GM19468 (cell line): ENCODE measurements around the gene PRPSAP1.
"Not testable (repeated sequence)": the region's sequence is repeated elsewhere in the genome, so short reads cannot be mapped to it uniquely, and the experiment has no call there.

ENCODE experiments used
- ATAC-seq: cut with Tn5 transposase; IDR thresholded peaks from one replicate; pipeline ENCODE4 v1.9.1; 2021; ENCODE audit warnings: mild to moderate bottlenecking, moderate library complexity, moderate number of reproducible peaks; ENCODE audit not compliant: unreplicated experiment; ENCODE audit errors: extremely low read depth

Gene PRPSAP1

DNA sequence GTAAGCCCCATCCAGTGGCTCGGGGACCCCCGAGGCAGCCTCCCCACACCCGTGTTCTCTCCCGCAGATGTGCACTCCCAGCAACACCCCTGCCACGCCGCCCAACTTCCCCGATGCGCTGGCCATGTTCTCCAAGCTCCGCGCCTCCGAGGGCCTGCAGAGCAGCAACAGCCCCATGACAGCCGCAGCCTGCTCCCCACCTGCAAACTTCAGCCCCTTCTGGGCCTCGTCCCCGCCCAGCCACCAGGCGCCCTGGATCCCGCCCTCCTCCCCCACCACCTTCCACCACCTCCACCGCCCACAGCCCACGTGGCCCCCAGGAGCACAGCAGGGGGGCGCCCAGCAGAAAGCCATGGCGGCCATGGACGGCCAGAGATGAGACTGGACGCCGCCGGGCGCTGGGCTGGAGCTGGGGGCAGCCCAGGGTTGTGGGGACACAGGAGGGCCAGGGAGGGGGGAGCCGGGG is 83.6 kb downstream of the PRPSAP1 start:
- no peak for ATAC-seq

DNA sequence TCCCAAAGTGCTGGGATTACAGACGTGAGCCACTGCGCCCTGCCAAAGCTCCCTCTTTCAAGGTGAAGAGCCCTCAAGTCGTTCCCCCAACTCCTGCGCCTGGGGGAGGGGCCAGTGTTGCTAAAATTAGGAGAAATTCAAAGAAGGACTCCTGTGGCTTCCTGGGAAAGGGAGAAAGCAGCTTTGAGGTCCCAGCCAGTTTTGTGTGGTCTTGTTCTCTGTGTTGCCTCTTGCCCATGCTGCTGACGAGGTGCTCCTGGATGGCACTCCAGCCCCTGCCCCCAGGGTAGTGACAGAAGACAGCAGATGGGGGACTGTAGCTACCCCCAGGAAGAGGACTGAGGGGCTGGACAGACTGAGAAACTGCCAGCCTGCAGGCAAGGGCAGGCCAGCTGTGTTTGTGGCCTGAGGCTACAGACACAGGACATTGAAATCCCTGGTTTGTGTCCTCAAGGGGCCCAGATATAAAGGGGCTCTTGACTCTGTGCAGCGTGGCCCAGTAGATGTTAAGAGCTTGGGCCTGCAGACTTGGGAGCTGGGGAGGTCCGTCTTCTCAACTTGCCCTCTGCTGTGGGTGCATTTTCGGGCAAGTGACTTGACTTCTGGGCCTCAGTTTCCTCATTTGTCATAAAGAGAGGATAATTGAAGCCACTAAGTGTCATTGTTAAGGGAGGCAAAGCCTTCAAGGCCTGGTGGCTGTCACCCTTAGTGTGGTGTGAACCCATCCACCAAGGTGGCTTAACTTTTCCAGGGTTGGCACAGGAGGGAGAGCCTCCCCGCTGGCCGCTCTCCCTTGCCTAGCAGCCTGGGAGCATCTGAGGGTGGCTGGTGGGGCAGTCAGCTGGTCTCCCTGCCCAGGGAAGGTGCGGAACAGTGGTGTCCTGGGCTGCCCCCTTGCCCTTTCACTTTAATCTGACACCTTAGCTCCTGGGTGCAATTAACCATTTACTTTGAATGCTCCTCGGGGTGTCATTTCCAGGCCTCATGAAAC is 84.4 kb downstream of the PRPSAP1 start:
- ATAC-seq, result no peak

DNA sequence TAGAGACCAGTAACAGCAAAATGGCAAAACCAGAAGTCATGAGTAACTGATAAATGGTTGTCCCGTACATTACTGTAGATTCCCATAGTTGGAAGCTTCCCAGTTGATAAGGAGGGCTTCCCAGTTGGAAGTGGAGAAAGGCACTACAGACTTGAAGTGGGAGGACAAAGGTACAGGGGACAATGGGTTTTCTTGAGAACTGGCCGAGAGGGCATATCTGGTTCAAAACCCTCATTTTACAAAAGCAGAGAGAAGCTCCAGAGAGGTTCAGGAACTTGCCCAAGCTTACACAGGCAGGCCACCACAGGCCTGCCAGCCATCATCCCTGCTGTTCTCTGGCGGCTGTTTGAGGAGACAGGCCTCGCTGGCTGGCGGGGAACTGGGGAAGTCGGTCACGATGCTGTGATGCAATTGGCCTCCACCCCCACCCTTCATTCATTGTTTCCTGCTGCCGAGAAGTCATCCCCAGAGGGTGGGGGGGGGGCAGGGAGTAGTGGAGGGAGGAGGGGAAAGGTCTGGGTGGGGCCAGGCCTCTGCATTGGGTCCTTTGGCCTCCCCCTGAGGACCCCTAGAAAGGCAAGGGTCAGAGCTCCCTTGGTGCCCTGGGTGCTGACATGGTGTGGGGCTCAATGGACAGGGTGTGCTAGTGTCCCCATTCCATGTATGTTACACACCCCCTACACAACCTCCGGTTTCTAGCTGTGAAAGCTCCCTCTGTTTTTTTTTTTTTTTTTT is 85.5 kb downstream of the PRPSAP1 start:
- ATAC-seq, result no peak

DNA sequence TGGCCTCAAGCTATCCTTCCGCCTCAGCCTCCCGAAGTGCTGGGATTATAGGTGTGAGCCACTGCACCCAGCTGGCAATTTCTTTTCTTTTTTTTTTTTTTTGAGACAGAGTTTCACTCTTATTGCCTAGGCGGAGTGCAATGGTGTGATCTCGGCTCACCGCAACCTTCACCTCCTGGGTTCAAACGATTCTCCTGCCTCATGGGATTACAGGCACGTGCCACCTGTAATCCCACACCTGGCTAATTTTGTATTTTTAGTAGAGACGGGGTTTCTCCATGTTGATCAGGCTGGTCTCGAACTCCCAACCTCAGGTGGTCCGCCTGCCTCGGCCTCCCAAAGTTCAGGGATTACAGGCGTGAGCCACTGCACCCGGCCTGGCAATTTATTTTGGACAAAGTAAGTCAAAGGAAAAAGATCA is 86.1 kb downstream of the PRPSAP1 start:
- not testable (repeated sequence) for ATAC-seq

DNA sequence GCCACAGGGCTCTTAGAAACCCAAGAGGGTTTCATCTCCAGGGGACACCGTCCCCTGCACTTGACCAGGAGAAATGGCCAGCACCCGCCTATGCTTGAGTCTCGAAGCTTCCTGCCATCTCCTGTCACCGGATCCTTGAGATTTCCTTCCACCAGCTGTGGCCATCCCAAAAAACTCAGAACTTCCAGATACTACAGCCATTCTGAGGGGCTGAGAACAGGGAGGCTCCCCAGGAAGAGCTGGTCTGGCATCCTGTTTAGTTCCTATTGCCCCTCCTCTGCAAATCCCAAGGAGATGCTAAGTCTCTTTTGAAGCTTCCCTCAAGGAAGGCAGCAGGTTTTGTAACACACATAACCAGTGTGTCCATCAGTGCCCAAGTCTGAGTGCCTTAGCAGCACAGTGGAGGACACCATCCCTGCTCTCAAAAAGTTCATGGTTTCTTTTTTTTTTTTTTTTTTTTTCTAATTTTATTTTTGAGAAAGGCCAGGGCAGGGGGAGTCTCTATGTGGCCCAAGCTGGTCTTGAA is 86.6 kb downstream of the PRPSAP1 start:
- no peak for ATAC-seq

DNA sequence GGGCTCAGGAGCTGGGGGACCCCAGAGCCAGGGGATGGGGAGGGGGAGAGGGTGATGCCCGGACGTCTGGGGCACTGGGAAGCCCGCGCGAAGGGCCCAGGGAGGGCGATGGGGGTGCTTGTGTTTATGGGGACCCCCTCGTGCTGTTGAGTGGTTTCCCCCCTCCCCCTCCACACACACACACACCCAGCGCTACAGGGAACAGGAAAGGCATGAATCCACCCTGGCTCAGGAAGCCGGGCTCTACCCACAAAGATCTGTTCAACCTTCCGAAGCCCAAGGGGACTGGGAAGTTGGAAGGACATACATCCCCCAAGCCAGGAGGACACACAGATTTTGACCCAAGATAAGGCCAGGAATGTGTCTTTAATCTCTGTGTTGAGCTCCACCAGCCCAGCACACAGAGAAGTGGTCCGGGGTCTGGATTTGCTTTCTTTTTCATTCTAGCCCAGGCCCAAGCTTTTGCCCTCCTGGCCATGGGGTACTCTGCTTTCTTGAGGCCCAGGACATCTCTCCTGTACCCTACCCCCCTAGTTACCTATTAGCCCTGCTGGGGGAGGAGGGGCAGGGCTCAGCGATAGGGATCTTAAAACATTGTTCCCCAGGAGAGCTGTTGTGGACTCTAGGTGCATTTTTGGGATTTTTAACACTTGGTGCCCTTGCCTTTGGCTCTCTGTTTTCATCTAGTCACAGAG is 87.3 kb downstream of the PRPSAP1 start:
- ATAC-seq, result no peak

DNA sequence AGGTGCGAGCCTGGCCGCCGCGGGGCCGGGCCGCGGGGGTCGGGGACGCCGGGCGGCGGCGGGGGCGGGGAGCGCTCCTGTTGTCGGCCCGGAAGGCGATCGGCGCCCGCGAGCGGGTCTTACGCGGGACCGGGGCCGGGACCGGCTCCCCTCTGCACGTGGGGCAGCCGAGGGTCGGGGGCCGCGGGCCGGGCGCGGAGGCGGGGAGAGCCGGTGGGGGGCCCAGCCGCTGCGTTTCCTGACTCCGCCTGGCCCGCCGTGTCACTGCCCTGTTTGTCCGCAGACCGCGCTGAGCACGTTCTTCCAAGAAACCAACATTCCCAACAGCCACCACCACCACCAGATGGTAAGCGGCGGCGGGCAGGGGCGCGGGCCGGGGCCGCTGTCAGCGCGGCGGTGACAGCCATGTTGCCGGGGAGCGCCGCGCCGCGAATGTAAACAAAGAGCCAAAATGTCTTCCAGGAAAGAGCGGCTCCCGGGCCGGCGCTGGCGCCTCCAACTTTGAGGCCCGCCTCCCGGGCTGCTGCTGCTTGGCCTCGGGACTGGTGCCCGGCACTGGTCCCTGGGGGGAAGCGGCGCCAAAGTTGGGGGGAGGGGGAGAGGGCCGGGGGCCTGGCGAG is 88.0 kb downstream of the PRPSAP1 start:
- ATAC-seq, result no peak

DNA sequence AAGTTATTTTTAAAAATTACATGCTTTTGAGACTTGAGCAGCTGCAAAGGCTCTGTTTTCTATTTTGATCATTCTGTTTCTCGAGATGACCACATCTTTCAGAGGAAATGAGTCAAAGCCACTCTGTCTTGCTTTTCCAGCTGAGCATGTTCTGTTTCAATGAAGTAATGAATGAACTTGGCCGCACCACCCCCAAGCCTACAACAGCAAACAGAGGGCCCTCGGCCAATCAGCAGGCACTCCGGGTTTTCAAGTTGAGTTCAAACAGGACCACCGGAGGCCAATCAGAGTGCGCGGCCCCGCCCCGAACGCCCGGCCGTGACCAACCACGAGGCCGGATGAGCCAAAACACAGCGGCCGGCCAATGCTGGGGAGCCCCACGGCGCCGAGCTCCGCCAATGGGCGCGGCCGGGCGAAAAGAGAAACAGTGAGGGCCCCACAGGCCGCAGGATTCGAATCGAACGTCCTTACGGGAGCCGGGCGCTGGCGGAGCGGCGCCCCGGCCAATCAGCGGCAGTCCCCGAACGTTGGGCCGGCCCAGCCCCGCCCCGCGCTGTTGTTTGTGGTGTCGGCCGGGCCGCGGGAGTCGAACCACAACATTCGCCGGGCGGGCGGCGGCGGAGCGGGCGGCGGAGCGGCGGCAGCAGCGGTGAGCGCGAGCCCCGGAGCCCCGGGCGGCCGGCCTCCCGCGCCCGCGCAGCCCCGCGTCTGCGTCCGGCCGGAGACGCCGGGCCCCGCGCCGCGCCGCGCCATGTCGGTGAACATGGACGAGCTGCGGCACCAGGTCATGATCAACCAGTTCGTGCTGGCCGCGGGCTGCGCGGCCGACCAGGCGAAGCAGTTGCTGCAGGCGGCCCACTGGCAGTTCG is 88.7 kb downstream of the PRPSAP1 start, which contains the start of gene UBALD2:
UBALD2 (plus strand) TSS at position 594 of the 869 bp plus-strand sequence; CDS start at position 752, 158 bp downstream.
- ATAC-seq, result peak; percentile 69

DNA sequence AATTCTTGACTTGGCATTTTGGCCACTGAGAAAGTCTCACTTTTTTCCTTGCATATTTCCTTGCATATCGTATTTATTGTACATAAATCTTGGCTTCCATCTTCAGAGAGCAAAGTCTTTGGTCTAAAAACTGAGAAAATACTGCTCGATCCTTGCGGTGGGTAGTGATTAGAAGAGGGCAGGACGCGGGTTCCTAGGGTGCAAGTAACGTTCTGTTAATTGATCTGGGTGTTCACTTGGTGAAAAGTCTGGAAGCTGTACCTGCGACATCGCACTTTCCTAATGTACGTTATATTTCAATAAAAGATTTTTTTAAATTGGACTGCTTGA is 89.3 kb downstream of the PRPSAP1 start:
- no peak for ATAC-seq

- no peak for ATAC-seq
These were observed 89.8 kb downstream of the PRPSAP1 start for GRCh38 chr17:76263896-76264295.

GRCh38 chr17:76262732-76263344 is 90.9 kb downstream of the PRPSAP1 start:
- ATAC-seq, result no peak

GRCh38 chr17:76261421-76262215 is 92.1 kb downstream of the PRPSAP1 start:
- no peak for ATAC-seq

- no peak for ATAC-seq
These were observed 93.0 kb downstream of the PRPSAP1 start for GRCh38 chr17:76260669-76261068.

- ATAC-seq, result no peak
These were observed 93.5 kb downstream of the PRPSAP1 start for GRCh38 chr17:76260220-76260619.
